ENCODE results near the gene SLX4. TPM values are rescaled to one million over a fixed set of nuclear protein-coding genes. Genes with fewer than 3 reads are reported as not detected.

The SLX4 gene
- total and polyA plus RNA-seq, 2 donors (not counting 3 experiments of a cell fraction or from before 2014, with no cell fraction given): 2.9 to 8.9 TPM

- DNase-seq (ENCODE audit: low read depth, low spot score): no peak
- Histone ChIP-seq H3K4me2 (ENCODE audit: insufficient read depth, low read length) (no peak overlapping the region), H3K9ac (replicated peaks; ENCODE audit: extremely low read depth, insufficient read depth, low read length) (no peak overlapping the region), H3K9me1 (replicated peaks; ENCODE audit: control insufficient read depth, extremely low read depth, insufficient read depth, low read length) (no peaks in the 10 kb centered on the region), H4K20me1 (replicated peaks; ENCODE audit: control insufficient read depth, extremely low read depth, insufficient read depth, low read length) (no peaks in the 10 kb centered on the region), H3K27me3 (ENCODE audit: control insufficient read depth in 2 of 2, insufficient read depth in 2 of 2, low read length in 2 of 2) (no peaks in the 10 kb centered on the region), H3K79me2 (ENCODE audit: control insufficient read depth, insufficient read depth, low read length) (no peaks in the 10 kb centered on the region), H3K4me1 (ENCODE audit: control insufficient read depth, extremely low read depth, insufficient read depth, low read length) (no peaks in the 10 kb centered on the region), H3K27ac (ENCODE audit: insufficient read depth, low read depth, low read length) (no peak overlapping the region), H2AFZ (ENCODE audit: low read depth, low read length) (no peak overlapping the region), H3K9me3 (replicated peaks; ENCODE audit: control insufficient read depth, insufficient read depth, low read length) (no peaks in the 10 kb centered on the region), H3K4me3 (replicated peaks in 1 of 3; ENCODE audit: insufficient read depth in 1 of 3, low read depth in 1 of 3, low read length in 3 of 3) (no peak overlapping the region), H3K36me3 (ENCODE audit: control insufficient read depth in 2 of 2, extremely low read depth in 1 of 2, insufficient read depth in 2 of 2, low read length in 2 of 2) (no peaks in the 10 kb centered on the region)
- intact Hi-C loops (cut with micrococcal nuclease) (no loop called here), dilution Hi-C loops (cut with MboI; ENCODE audit: extremely low pct_ligation_motif_present, low sequenced_read_pairs) (no loop called here)
- ChIA-PET POLR2A (no interaction called here), CTCF (no interaction called here)
- no TSS peak for BruUV-seq (replicated peaks)
- FAIRE-seq: no peak
- no peak for TF ChIP-seq MAX (IDR thresholded peaks at IDR 0.05; ENCODE audit: insufficient read depth, insufficient read length)
- TF ChIP-seq JUN (IDR thresholded peaks at IDR 0.05; ENCODE audit: borderline replicate concordance, insufficient read depth, insufficient read length, low read depth): no peak
- no peak for TF ChIP-seq POLR2A (IDR thresholded peaks at IDR 0.05; ENCODE audit: low read depth, low read length)
- no peak for TF ChIP-seq CTCF (IDR thresholded peaks at IDR 0.05; ENCODE audit: extremely low read depth in 1 of 2, insufficient read depth in 1 of 2, low read depth in 1 of 2, low read length in 2 of 2)
- no peak for TF ChIP-seq FOS (IDR thresholded peaks at IDR 0.05; ENCODE audit: borderline replicate concordance, insufficient read depth, low read length)
These were observed 46.6 kb downstream of the SLX4 start for GRCh38 chr16:3564889-3565141.

GRCh38 chr16:3564130-3564888, 47.1 kb downstream of the SLX4 start:
- DNase-seq (ENCODE audit: low read depth, low spot score) (no peak), FAIRE-seq (no peak)
- dilution Hi-C loops (cut with MboI; ENCODE audit: extremely low pct_ligation_motif_present, low sequenced_read_pairs) (no loop called here), intact Hi-C loops (cut with micrococcal nuclease) (no loop called here)
- Histone ChIP-seq H3K9ac (replicated peaks; ENCODE audit: extremely low read depth, insufficient read depth, low read length) (no peak overlapping the region), H3K27ac (ENCODE audit: insufficient read depth, low read depth, low read length) (no peak overlapping the region), H3K79me2 (ENCODE audit: control insufficient read depth, insufficient read depth, low read length) (no peaks in the 10 kb centered on the region), H2AFZ (ENCODE audit: low read depth, low read length) (no peak overlapping the region), H4K20me1 (replicated peaks; ENCODE audit: control insufficient read depth, extremely low read depth, insufficient read depth, low read length) (no peaks in the 10 kb centered on the region), H3K4me1 (ENCODE audit: control insufficient read depth, extremely low read depth, insufficient read depth, low read length) (no peaks in the 10 kb centered on the region), H3K36me3 (ENCODE audit: control insufficient read depth in 2 of 2, extremely low read depth in 1 of 2, insufficient read depth in 2 of 2, low read length in 2 of 2) (no peaks in the 10 kb centered on the region), H3K4me3 (replicated peaks in 1 of 3; ENCODE audit: insufficient read depth in 1 of 3, low read depth in 1 of 3, low read length in 3 of 3) (no peak overlapping the region), H3K27me3 (ENCODE audit: control insufficient read depth in 2 of 2, insufficient read depth in 2 of 2, low read length in 2 of 2) (no peaks in the 10 kb centered on the region), H3K9me1 (replicated peaks; ENCODE audit: control insufficient read depth, extremely low read depth, insufficient read depth, low read length) (no peaks in the 10 kb centered on the region), H3K4me2 (ENCODE audit: insufficient read depth, low read length) (no peak overlapping the region), H3K9me3 (replicated peaks; ENCODE audit: control insufficient read depth, insufficient read depth, low read length) (no peaks in the 10 kb centered on the region)
- BruUV-seq (replicated peaks): no TSS peak
- no peak for TF ChIP-seq EZH2 (IDR thresholded peaks at IDR 0.05; ENCODE audit: borderline replicate concordance, low read depth, low read length, severe bottlenecking)
- TF ChIP-seq FOS (IDR thresholded peaks at IDR 0.05; ENCODE audit: borderline replicate concordance, insufficient read depth, low read length): no peak
- no peak for TF ChIP-seq MYC (IDR thresholded peaks at IDR 0.05; ENCODE audit: low read depth, low read length)
- no peak for TF ChIP-seq POLR2A (IDR thresholded peaks at IDR 0.05; ENCODE audit: low read depth, low read length)
- CTCF ChIA-PET: no interaction called here
- POLR2A ChIA-PET: no interaction called here
